ENCODE results near the gene YPEL1. TPM values are rescaled to one million over a fixed set of nuclear protein-coding genes. Genes with fewer than 3 reads are reported as not detected.
A peak's percentile ranks its signal among the peaks of the same experiment; 100 is the strongest.

YPEL1 gene
- total and polyA plus RNA-seq, 2 of the 13 experiments (the other 11 are each of a cell fraction or from before 2014, with no cell fraction given), result 0.33 to 2.5 TPM

DNA sequence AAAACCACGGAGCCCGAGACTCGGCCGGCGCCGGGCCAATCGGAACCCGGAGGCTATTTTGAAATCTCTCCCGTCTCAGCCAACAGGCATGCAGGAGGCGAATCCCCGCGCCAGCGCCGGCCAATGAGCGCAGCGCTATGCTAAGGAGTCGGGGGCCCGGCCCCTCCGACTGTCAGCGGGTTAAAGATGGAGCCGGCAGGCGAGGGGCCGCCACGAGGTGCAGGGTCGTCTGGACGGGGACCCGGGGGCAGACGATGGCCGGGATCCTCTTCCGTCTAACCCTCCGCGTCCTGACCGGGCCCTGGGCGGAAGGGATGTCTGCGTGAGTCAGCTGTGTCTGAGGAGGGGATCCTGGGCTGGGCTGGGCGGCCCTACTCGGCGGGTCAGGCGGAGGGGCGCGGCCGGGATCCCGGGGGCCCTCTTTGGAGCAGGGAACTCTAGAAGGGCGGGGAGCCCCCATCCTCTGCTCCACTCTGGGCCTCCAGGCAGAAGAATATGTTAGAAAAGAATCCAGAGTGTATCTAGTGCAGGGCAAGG, 83.5 kb downstream of the YPEL1 start (continued):
- no peak for TF ChIP-seq ZNF333 (CRISPR knock-in tag; IDR thresholded peaks at IDR 0.05; ENCODE audit: borderline replicate concordance)
- no peak for TF ChIP-seq NBN (conservative IDR thresholded peaks at IDR 0.05)
- TF ChIP-seq NFRKB (IDR thresholded peaks at IDR 0.05), result no peak
- TF ChIP-seq, protein P1, sequence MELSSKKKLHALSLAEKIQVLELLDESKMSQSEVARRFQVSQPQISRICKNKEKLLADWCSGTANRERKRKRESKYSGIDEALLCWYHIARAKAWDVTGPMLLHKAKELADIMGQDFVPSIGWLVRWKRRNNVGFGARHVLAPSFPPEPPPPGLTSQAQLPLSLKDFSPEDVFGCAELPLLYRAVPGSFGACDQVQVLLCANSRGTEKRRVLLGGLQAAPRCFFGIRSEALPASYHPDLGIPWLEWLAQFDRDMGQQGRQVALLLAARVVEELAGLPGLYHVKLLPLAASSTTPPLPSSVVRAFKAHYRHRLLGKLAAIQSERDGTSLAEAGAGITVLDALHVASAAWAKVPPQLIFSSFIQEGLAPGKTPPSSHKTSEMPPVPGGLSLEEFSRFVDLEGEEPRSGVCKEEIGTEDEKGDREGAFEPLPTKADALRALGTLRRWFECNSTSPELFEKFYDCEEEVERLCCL (CRISPR knock-in tag; IDR thresholded peaks at IDR 0.05; ENCODE audit: borderline replicate concordance), result no peak
- no peak for TF ChIP-seq MAFF (IDR thresholded peaks at IDR 0.05; ENCODE audit: low read depth, low read length)
- TF ChIP-seq, protein P2, sequence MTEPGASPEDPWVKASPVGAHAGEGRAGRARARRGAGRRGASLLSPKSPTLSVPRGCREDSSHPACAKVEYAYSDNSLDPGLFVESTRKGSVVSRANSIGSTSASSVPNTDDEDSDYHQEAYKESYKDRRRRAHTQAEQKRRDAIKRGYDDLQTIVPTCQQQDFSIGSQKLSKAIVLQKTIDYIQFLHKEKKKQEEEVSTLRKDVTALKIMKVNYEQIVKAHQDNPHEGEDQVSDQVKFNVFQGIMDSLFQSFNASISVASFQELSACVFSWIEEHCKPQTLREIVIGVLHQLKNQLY (CRISPR knock-in tag; IDR thresholded peaks at IDR 0.05), result no peak
- TF ChIP-seq TARDBP (CRISPR knock-in tag; IDR thresholded peaks at IDR 0.05), result no peak
- TF ChIP-seq RBFOX2 (IDR thresholded peaks at IDR 0.05; ENCODE audit: low read depth, low read length), result peak; percentile 77
- 0 out of 2 replicates have a peak, but pooled peaks have one; percentile 36 for TF ChIP-seq SIN3A (IDR thresholded peaks at IDR 0.05; ENCODE audit: borderline replicate concordance, low read depth, low read length)
- TF ChIP-seq SIX4 (CRISPR knock-in tag; IDR thresholded peaks at IDR 0.05), result no peak
- TF ChIP-seq ZFP36L2 (CRISPR knock-in tag; IDR thresholded peaks at IDR 0.05), result no peak
- TF ChIP-seq FOXM1 (CRISPR knock-in tag; IDR thresholded peaks at IDR 0.05), result peak; percentile 77; the same call in 1 of the 2 replicates
- TF ChIP-seq ZNF446 (CRISPR knock-in tag; IDR thresholded peaks at IDR 0.05), result no peak; the same call in 1 of the 2 replicates
- TF ChIP-seq FOXC1 (CRISPR knock-in tag; IDR thresholded peaks at IDR 0.05; ENCODE audit: borderline replicate concordance), result 0 out of 2 replicates have a peak, but pooled peaks have one; percentile 9
- no peak for TF ChIP-seq ZBTB21 (CRISPR knock-in tag; IDR thresholded peaks at IDR 0.05)
- no peak for TF ChIP-seq ZNF652 (CRISPR knock-in tag; IDR thresholded peaks at IDR 0.05; ENCODE audit: borderline replicate concordance, low read depth)
- TF ChIP-seq KLF6 (CRISPR knock-in tag; IDR thresholded peaks at IDR 0.05), result no peak
- TF ChIP-seq FOXP1 (IDR thresholded peaks at IDR 0.05), result no peak
- TF ChIP-seq FOXP1 (CRISPR knock-in tag; IDR thresholded peaks at IDR 0.05), result no peak
- TF ChIP-seq ZNF816 (CRISPR knock-in tag; IDR thresholded peaks at IDR 0.05; ENCODE audit: borderline replicate concordance), result peak; percentile 80; the same call in 1 of the 2 replicates
- TF ChIP-seq PHF21A (CRISPR knock-in tag; IDR thresholded peaks at IDR 0.05), result peak; percentile 51; the same call in 1 of the 2 replicates
- TF ChIP-seq, protein P3, sequence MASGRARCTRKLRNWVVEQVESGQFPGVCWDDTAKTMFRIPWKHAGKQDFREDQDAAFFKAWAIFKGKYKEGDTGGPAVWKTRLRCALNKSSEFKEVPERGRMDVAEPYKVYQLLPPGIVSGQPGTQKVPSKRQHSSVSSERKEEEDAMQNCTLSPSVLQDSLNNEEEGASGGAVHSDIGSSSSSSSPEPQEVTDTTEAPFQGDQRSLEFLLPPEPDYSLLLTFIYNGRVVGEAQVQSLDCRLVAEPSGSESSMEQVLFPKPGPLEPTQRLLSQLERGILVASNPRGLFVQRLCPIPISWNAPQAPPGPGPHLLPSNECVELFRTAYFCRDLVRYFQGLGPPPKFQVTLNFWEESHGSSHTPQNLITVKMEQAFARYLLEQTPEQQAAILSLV (CRISPR knock-in tag; IDR thresholded peaks at IDR 0.05; ENCODE audit: borderline replicate concordance), result 0 out of 2 replicates have a peak, but pooled peaks have one; percentile 74
- 0 out of 2 replicates have a peak, but pooled peaks have one; percentile 25 for TF ChIP-seq ZNF501 (CRISPR knock-in tag; IDR thresholded peaks at IDR 0.05)
- TF ChIP-seq, protein P4, sequence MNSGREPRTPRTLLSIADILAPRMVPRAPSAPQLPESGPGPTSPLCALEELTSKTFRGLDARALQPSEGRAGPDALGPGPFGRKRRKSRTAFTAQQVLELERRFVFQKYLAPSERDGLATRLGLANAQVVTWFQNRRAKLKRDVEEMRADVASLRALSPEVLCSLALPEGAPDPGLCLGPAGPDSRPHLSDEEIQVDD (CRISPR knock-in tag; IDR thresholded peaks at IDR 0.05; ENCODE audit: borderline replicate concordance), result no peak
- TF ChIP-seq GZF1 (CRISPR knock-in tag; IDR thresholded peaks at IDR 0.05), result no peak
- no peak; the same call in 1 of the 2 replicates for TF ChIP-seq NFKB2 (CRISPR knock-in tag; IDR thresholded peaks at IDR 0.05; ENCODE audit: borderline replicate concordance)

Data from HepG2 (cell line).